ENCODE results near the gene SMOC2.

DNA sequence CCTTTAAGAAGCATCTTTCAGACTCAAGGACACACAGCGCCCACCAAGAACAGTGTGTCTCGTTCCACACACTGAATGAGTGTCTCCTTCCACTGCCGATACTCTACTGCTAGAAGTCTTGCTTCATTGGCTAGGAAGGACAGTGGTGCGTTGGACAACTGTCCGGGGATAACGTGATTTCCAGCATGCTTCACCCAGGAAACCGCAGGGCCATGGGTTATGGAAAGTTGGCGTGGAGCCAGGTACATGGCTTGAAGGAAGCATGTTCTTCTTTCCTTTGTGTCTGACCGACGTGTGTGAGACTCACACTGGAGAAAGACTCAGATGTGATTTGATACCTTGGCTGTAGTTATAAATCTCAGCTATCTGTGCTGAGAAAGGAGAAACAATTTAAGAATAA is 73.2 kb downstream of the SMOC2 start:
- no peak for TF ChIP-seq SREBF2 (IDR thresholded peaks at IDR 0.05)
- TF ChIP-seq CTCF (IDR thresholded peaks at IDR 0.05): no peak
- TF ChIP-seq MAX (IDR thresholded peaks at IDR 0.05): no peak
- no peak for TF ChIP-seq CEBPB (IDR thresholded peaks at IDR 0.05)
- TF ChIP-seq TP53 (CRISPR knock-in tag; IDR thresholded peaks at IDR 0.05): no peak
- no peak for TF ChIP-seq KDM1A (IDR thresholded peaks at IDR 0.05; ENCODE audit: low read depth)
- no peak for TF ChIP-seq MAZ (IDR thresholded peaks at IDR 0.05; ENCODE audit: borderline replicate concordance, low read depth, low read length)
- TF ChIP-seq POLR2A (IDR thresholded peaks at IDR 0.05; ENCODE audit: low read length): no peak
- no peak for TF ChIP-seq RFX5 (IDR thresholded peaks at IDR 0.05)
- TF ChIP-seq EHMT2 (IDR thresholded peaks at IDR 0.05; ENCODE audit: low read depth): no peak

Data from A549 (cell line).